Mesendoderm (in vitro differentiated cells): ENCODE results near the gene PVALB.

Experiments used
- DNase-seq: peaks from one replicate; pipeline ENCODE4 v3.0.0; 2013
- H2AK5ac ChIP-seq: 2 replicates; pipeline ENCODE4 v1.6.1; 2013; ENCODE audit warnings: low read length, inconsistent platforms
- H2BK120ac ChIP-seq: 2 replicates; pipeline ENCODE4 v1.6.1; 2013; ENCODE audit warnings: low read depth, mild to moderate bottlenecking, low read length, moderate library complexity, mixed read lengths
- H2BK15ac ChIP-seq: replicated peaks from 2 replicates; pipeline ENCODE4 v1.6.1; 2013; ENCODE audit warnings: low read depth, mild to moderate bottlenecking, moderate library complexity
- H2BK5ac ChIP-seq: 2 replicates; pipeline ENCODE4 v1.6.1; 2013; ENCODE audit warnings: low read length, inconsistent platforms
- H3K18ac ChIP-seq: 2 replicates; pipeline ENCODE4 v1.6.1; 2013; ENCODE audit warnings: mild to moderate bottlenecking, low read length, mixed read lengths
- H3K23ac ChIP-seq: one replicate; pipeline ENCODE4 v1.6.1; 2013; ENCODE audit warnings: low read length
- H3K27ac ChIP-seq: 2 replicates; pipeline ENCODE4 v1.5.1; 2013; ENCODE audit warnings: low read depth, mild to moderate bottlenecking, inconsistent platforms, low read length, moderate library complexity
- H3K27me3 ChIP-seq: 2 replicates; pipeline ENCODE4 v1.6.1; 2013; ENCODE audit warnings: low read length, control low read depth, mild to moderate bottlenecking, inconsistent platforms; ENCODE audit not compliant: insufficient read depth, poor library complexity
- H3K36me3 ChIP-seq: 2 replicates; pipeline ENCODE4 v1.6.1; 2013; ENCODE audit warnings: low read length, inconsistent platforms; ENCODE audit not compliant: control insufficient read depth, insufficient read depth
- H3K4ac ChIP-seq: one replicate; pipeline ENCODE4 v1.6.1; 2013; ENCODE audit warnings: low read depth, mild to moderate bottlenecking, low read length, moderate library complexity
- H3K4me1 ChIP-seq: 2 replicates; pipeline ENCODE4 v1.6.1; 2013; ENCODE audit warnings: low read depth, low read length, inconsistent platforms; ENCODE audit not compliant: control insufficient read depth
- H3K4me2 ChIP-seq: 2 replicates; pipeline ENCODE4 v1.6.1; 2013; ENCODE audit warnings: low read length
- H3K4me3 ChIP-seq: 2 replicates; pipeline ENCODE4 v1.5.1; 2013; ENCODE audit warnings: mild to moderate bottlenecking, low read length
- H3K56ac ChIP-seq: one replicate; pipeline ENCODE4 v1.6.1; 2013; ENCODE audit warnings: low read length
- H3K79me1 ChIP-seq: 2 replicates; pipeline ENCODE4 v1.6.1; 2013; ENCODE audit warnings: low read length, inconsistent platforms
- H3K79me2 ChIP-seq: 2 replicates; pipeline ENCODE4 v1.6.1; 2013; ENCODE audit warnings: mild to moderate bottlenecking, low read length; ENCODE audit not compliant: control insufficient read depth, insufficient read depth
- H3K9ac ChIP-seq: 2 replicates; pipeline ENCODE4 v1.6.1; 2013; ENCODE audit warnings: low read length, inconsistent platforms
- H4K5ac ChIP-seq: one replicate; pipeline ENCODE4 v1.6.1; 2013; ENCODE audit warnings: low read length
- H4K8ac ChIP-seq: one replicate; pipeline ENCODE4 v1.6.1; 2013; ENCODE audit warnings: low read depth, mild to moderate bottlenecking, control low read depth, low read length, moderate library complexity
- WGBS: extraction: QIAGEN DNeasy Blood & Tissue Kit; methylation state at CpG from one replicate; pipeline ENCODE4 v1.1.7; 2013; ENCODE audit warnings: low lambda C conversion rate, missing lambda C conversion rate; ENCODE audit not compliant: insufficient coverage; ENCODE audit errors: extremely low coverage; 5-methylcytosine and 5-hydroxymethylcytosine counted together

Gene PVALB

DNA sequence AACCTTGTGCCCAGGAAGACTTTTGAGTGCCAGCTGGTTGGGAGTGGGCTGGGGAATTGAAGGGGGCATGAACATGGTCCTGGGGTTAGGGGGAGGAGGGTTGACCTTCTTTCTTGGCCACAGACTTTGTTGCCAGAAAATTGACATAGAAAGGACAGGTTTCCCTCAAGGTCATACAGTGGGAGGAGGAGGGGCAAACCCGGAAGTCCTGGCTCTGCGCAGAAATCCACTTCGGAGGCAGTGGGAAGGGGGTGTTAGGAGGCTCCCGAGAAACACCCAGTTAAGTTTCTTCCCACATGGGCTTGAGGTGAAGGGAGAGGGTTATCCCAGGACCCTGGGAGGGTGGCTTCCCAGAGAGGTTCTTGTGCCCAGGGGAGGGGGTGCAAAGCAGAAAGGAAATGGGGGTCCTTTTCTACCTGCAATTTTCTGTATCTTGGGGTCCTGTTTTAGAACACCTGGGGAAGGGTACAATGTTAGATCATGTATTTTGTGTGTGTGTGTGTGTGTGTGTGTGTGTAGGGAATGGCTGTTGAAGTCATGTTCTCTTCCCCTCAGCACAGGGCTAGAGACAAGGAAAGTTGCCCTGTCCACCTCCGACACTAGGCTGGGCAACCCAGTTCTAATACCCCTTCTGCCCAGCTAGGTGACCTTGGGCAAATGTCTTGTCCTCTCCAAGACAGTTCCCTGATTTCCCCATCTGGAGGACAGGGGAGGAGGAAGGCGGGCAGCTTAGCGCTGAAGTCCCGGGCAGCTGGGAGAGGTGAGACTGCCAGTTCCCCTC is 1.1 kb downstream of the PVALB start:
- no CpG with 5 or more reads among the region's 8 CpGs for WGBS
- Histone ChIP-seq H3K23ac (no peak overlapping the region), H3K4me3 (no peak overlapping the region), H3K27me3 (peaks cover 11% of the 10 kb centered on the region), H3K9ac (no peak overlapping the region), H3K56ac (peak overlapping the region; percentile 17), H3K4me1 (no peaks in the 10 kb centered on the region), H4K8ac (no peak overlapping the region), H3K36me3 (no peaks in the 10 kb centered on the region), H3K4me2 (peak overlapping the region; percentile 90), H2BK5ac (no peak overlapping the region), H2AK5ac (no peak overlapping the region), H2BK120ac (no peak overlapping the region), H3K18ac (no peak overlapping the region), H3K27ac (no peak overlapping the region), H3K4ac (no peak overlapping the region), H4K5ac (no peak overlapping the region), H2BK15ac (no peak overlapping the region), H3K79me1 (no peaks in the 10 kb centered on the region), H3K79me2 (no peaks in the 10 kb centered on the region)
- no peak for DNase-seq

DNA sequence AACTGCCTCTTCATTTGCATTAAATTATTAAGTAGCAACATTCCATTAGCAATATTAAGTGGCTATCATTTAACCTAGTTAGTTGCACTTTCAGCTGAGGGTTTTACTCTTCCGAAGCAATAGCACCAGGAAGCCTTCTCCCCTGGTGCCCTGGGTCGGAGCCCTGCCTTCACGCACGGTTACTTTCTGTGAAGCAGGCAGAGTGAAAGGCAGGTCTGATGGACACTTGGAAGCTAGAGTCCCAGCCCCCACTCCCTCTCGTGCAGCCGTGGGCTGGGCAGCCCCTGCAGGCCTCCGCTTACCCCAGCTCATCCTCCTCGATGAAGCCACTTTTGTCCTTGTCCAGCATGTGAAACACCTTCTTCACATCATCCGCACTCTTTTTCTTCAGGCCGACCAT is 2.0 kb downstream of the PVALB start:
- H3K23ac ChIP-seq: no peak overlapping the region
- H3K4me3 ChIP-seq: no peak overlapping the region
- H3K79me1 ChIP-seq: no peaks in the 10 kb centered on the region
- no peaks in the 10 kb centered on the region for H3K79me2 ChIP-seq
- H3K56ac ChIP-seq: no peak overlapping the region
- no peaks in the 10 kb centered on the region for H3K36me3 ChIP-seq
- no peak overlapping the region for H3K4me2 ChIP-seq
- no peak overlapping the region for H3K4ac ChIP-seq
- no peak overlapping the region for H2BK120ac ChIP-seq
- H3K4me1 ChIP-seq: no peaks in the 10 kb centered on the region
- H2BK5ac ChIP-seq: no peak overlapping the region
- no peak overlapping the region for H3K27ac ChIP-seq
- no peak overlapping the region for H4K8ac ChIP-seq
- H4K5ac ChIP-seq: no peak overlapping the region
- no peak overlapping the region for H2BK15ac ChIP-seq
- no peak overlapping the region for H2AK5ac ChIP-seq
- no peak for DNase-seq
- H3K18ac ChIP-seq: no peak overlapping the region
- H3K27me3 ChIP-seq: peaks cover 11% of the 10 kb centered on the region
- WGBS: no CpG with 5 or more reads among the region's 10 CpGs
- H3K9ac ChIP-seq: no peak overlapping the region

DNA sequence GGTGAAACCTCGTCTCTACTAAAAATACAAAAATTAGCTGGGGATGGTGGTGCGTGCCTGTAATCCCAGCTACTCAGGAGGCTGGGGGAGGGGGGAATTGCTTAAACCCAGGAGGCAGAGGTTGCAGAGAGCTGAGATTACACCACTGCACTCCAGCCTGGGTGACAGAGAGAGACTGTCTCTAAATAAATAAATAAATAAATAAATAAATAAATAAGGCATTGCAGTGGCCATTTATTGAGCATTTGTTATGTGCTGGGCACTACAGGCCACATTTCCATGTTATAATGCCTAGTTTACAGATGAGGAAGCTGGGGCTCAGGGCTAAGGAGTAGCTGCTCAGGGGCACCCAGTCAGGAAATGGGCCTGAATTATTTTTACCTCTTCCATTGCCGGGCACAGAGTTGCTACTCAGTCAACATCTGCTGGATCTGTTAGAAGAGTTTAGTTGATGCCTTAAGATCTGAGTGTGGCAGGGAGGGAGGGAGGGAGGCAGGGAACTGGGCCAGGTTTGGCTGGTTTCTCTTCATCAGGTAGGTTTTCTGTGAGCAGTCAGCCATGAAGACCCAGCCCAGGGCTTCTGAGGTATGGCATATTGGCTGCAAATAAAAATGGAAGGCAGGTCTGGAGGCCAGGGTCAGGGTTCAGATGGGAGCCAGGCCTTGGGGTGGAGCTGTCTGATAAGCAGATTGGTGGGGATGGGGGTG is 5.6 kb downstream of the PVALB start:
- no peaks in the 10 kb centered on the region for H3K79me2 ChIP-seq
- H2AK5ac ChIP-seq: no peak overlapping the region
- no peak overlapping the region for H2BK15ac ChIP-seq
- no peak overlapping the region for H3K9ac ChIP-seq
- no peak overlapping the region for H2BK5ac ChIP-seq
- H3K23ac ChIP-seq: no peak overlapping the region
- H3K36me3 ChIP-seq: no peaks in the 10 kb centered on the region
- H2BK120ac ChIP-seq: no peak overlapping the region
- no peak overlapping the region for H3K56ac ChIP-seq
- H4K8ac ChIP-seq: no peak overlapping the region
- no peak overlapping the region for H3K4ac ChIP-seq
- H4K5ac ChIP-seq: no peak overlapping the region
- no peak overlapping the region for H3K4me3 ChIP-seq
- no peaks in the 10 kb centered on the region for H3K4me1 ChIP-seq
- no peak for DNase-seq
- no CpG with 5 or more reads among the region's 3 CpGs for WGBS
- H3K79me1 ChIP-seq: no peaks in the 10 kb centered on the region
- no peak overlapping the region for H3K27ac ChIP-seq
- peaks cover 7% of the 10 kb centered on the region for H3K27me3 ChIP-seq
- H3K18ac ChIP-seq: no peak overlapping the region
- H3K4me2 ChIP-seq: no peak overlapping the region

DNA sequence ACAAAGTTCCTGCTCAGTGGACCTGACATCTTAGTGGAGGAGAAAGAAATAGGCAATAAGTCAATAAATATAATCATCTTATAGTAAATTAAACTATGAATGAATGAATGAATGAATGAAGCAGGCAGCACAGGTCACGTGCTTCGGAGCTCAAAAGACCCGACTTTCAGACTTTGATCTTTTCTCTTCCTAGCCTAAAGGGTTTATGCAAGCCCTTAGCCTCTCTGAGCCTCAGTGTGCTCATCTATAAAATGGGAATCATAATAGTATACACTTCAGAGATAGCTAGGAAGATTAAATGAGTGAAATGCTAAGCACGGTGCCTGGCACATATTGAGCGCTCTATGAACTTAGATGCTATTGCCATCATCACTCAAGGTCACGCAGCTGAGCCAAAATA is 7.5 kb downstream of the PVALB start:
- Histone ChIP-seq H3K56ac (no peak overlapping the region), H3K27ac (no peak overlapping the region), H3K4me1 (no peaks in the 10 kb centered on the region), H3K23ac (no peak overlapping the region), H2BK5ac (no peak overlapping the region), H2BK120ac (no peak overlapping the region), H2AK5ac (no peak overlapping the region), H3K4ac (no peak overlapping the region), H4K8ac (no peak overlapping the region), H3K4me2 (no peak overlapping the region), H4K5ac (no peak overlapping the region), H2BK15ac (no peak overlapping the region), H3K9ac (no peak overlapping the region), H3K4me3 (no peak overlapping the region), H3K79me1 (no peaks in the 10 kb centered on the region), H3K18ac (no peak overlapping the region), H3K36me3 (no peaks in the 10 kb centered on the region), H3K79me2 (no peaks in the 10 kb centered on the region), H3K27me3 (no peaks in the 10 kb centered on the region)
- DNase-seq: no peak
- no CpG with 5 or more reads among the region's 6 CpGs for WGBS

DNA sequence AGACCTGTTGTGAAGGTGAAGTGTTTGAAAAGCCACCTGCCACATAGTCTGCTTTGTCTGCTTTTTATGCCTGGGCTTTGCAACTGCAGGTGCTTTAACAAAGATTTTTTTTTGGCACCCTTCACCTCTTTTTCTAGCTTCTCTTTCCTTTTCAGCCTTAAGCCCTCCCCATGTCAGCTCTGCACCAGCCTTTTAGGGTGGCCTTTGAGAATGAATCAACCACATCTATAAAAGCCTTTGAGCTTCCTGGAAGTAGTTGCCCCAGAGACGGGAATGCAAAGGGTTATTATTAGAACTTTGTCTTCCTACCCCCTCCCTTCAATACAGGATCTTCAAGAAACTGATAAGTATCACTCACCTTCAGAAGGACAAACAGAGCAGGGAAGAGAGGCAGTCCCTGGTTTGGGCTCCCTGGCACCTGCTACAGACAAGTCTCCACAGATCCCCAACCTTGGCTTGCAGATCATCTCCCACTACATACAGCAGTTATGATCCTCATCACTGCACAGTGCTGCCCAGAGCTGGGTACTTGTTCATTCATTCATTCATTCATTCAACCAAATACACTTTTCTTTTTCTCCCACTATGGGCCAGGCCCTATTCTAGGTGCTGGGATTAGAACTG is 8.0 kb downstream of the PVALB start:
- H2BK5ac ChIP-seq: no peak overlapping the region
- H4K8ac ChIP-seq: no peak overlapping the region
- no peaks in the 10 kb centered on the region for H3K79me2 ChIP-seq
- H3K27ac ChIP-seq: no peak overlapping the region
- no peak overlapping the region for H2BK15ac ChIP-seq
- no peaks in the 10 kb centered on the region for H3K4me1 ChIP-seq
- no peaks in the 10 kb centered on the region for H3K27me3 ChIP-seq
- no peaks in the 10 kb centered on the region for H3K36me3 ChIP-seq
- no peak overlapping the region for H3K9ac ChIP-seq
- H4K5ac ChIP-seq: no peak overlapping the region
- H3K4me2 ChIP-seq: no peak overlapping the region
- H3K4ac ChIP-seq: no peak overlapping the region
- H3K18ac ChIP-seq: no peak overlapping the region
- no peaks in the 10 kb centered on the region for H3K79me1 ChIP-seq
- no peak overlapping the region for H3K56ac ChIP-seq
- no peak for DNase-seq
- WGBS: no CpG with 5 or more reads among the region's 1 CpG
- H3K4me3 ChIP-seq: no peak overlapping the region
- no peak overlapping the region for H2AK5ac ChIP-seq
- no peak overlapping the region for H2BK120ac ChIP-seq
- no peak overlapping the region for H3K23ac ChIP-seq
